22Rv1 (cell line): ENCODE measurements around the gene SMCP.

ENCODE experiments used
- CTCF ChIP-seq: fragments of 450-650 bp; IDR thresholded peaks from 2 replicates; pipeline ENCODE4 v1.5.1; 2017; ENCODE audit warnings: mild to moderate bottlenecking
- ZFX ChIP-seq: fragments of 450-650 bp; IDR thresholded peaks from 2 replicates; pipeline ENCODE4 v1.6.1; 2017; ENCODE audit warnings: antibody characterized with exemption, borderline replicate concordance

GRCh38 chr1:152912900-152913299 lies 34.8 kb downstream of the SMCP start:
- TF ChIP-seq CTCF (no peak), ZFX (no peak)
